Right atrium auricular region (tissue), 2 donors: ENCODE measurements around the gene SEPTIN8. TPM values are rescaled to one million over a fixed set of nuclear protein-coding genes. Genes with fewer than 3 reads are reported as not detected.

Source experiments
- DNase-seq: peaks from one replicate; pipeline ENCODE4 v3.0.0-alpha.2; 2019; ENCODE audit warnings: low spot score
- H3K27ac ChIP-seq, 2 donors: fragments of 200-600 bp; sonication (generic); 1 replicate in 1 of 2; 2 replicates in 1 of 2; pipeline ENCODE4 v1.5.1; 2016 to 2019
- H3K27me3 ChIP-seq, 2 donors: fragments of 200-600 bp; sonication (generic); one replicate each; pipeline versions ENCODE4 v1.5.1 to v1.6.0; 2017 to 2019
- H3K36me3 ChIP-seq: fragments of 200-600 bp; sonication (generic); one replicate; pipeline ENCODE4 v1.5.1; 2016
- H3K4me1 ChIP-seq, 2 donors: fragments of 200-600 bp; sonication (generic); one replicate each; pipeline versions ENCODE4 v1.5.1 to v1.6.0; 2017 to 2019
- H3K4me3 ChIP-seq, 2 donors: fragments of 200-600 bp; sonication (generic); 1 replicate in 1 of 2; 2 replicates in 1 of 2; pipeline ENCODE4 v1.5.1; 2017 to 2019; ENCODE audit warnings: mild to moderate bottlenecking in 1 of 2, moderate library complexity in 1 of 2
- H3K9me3 ChIP-seq, 2 donors: fragments of 200-600 bp; sonication (generic); one replicate each; pipeline ENCODE4 v1.5.1; 2019
- total RNA-seq, 2 donors: library from RNA; depleted of rRNA; stranded (reverse); fragments of >200 nt; gene quantifications; one replicate each; pipeline ENCODE4 v1.1.0, GENCODE V29; 2016
- TF ChIP-seq, protein P1 (sequence below), 2 donors: fragments of 200-600 bp; sonication (generic); IDR thresholded peaks; one replicate each; pipeline ENCODE4 v1.5.1; 2019; ENCODE audit warnings: antibody characterized with exemption in 2 of 2

The SEPTIN8 gene
- total RNA-seq, 2 donors from 2014 or later = 21.1 to 24.8 TPM

DNA sequence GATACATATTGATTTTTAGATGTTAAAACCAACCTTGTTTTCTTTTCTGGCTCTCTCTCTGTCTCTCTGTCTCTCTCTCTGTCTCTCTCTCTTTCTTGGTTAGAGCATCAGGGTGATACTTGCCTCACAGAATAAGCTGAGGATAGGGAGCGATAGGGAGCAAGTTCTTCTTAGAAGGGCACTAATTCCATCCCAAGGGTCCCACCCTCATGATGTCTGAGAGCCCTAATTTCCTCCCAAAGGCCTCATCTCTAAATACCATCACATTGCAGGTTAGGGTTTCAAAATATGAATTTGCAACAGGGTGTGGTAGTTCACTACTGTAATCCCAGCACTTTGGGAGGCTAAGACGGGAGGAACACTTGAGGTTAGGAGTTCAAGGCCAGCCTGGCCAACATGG, 34.9 kb downstream of the SEPTIN8 start:
- Histone ChIP-seq H3K36me3 (no peaks in the 10 kb centered on the region), H3K4me3 (no peak overlapping the region), H3K27me3 (no peaks in the 10 kb centered on the region), H3K27ac (no peak overlapping the region), H3K9me3 (peaks cover 0 to 3% of the 10 kb centered on the region in 2 donors), H3K4me1 (peaks cover 0 to 9% of the 10 kb centered on the region in 2 donors)
- TF ChIP-seq, protein P1, sequence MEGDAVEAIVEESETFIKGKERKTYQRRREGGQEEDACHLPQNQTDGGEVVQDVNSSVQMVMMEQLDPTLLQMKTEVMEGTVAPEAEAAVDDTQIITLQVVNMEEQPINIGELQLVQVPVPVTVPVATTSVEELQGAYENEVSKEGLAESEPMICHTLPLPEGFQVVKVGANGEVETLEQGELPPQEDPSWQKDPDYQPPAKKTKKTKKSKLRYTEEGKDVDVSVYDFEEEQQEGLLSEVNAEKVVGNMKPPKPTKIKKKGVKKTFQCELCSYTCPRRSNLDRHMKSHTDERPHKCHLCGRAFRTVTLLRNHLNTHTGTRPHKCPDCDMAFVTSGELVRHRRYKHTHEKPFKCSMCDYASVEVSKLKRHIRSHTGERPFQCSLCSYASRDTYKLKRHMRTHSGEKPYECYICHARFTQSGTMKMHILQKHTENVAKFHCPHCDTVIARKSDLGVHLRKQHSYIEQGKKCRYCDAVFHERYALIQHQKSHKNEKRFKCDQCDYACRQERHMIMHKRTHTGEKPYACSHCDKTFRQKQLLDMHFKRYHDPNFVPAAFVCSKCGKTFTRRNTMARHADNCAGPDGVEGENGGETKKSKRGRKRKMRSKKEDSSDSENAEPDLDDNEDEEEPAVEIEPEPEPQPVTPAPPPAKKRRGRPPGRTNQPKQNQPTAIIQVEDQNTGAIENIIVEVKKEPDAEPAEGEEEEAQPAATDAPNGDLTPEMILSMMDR (IDR thresholded peaks at IDR 0.05) = no peak
- no peak for DNase-seq

GRCh38 chr5:132739232-132739631, 37.8 kb downstream of the SEPTIN8 start:
- no peak for DNase-seq
- H3K27me3 ChIP-seq = no peaks in the 10 kb centered on the region
- no peaks in the 10 kb centered on the region for H3K36me3 ChIP-seq
- TF ChIP-seq, protein P1 (IDR thresholded peaks at IDR 0.05) = no peak
- no peak overlapping the region for H3K4me3 ChIP-seq
- peaks cover 0 to 3% of the 10 kb centered on the region in 2 donors for H3K9me3 ChIP-seq
- H3K27ac ChIP-seq = no peak overlapping the region
- peaks cover 0 to 10% of the 10 kb centered on the region in 2 donors for H3K4me1 ChIP-seq

DNA sequence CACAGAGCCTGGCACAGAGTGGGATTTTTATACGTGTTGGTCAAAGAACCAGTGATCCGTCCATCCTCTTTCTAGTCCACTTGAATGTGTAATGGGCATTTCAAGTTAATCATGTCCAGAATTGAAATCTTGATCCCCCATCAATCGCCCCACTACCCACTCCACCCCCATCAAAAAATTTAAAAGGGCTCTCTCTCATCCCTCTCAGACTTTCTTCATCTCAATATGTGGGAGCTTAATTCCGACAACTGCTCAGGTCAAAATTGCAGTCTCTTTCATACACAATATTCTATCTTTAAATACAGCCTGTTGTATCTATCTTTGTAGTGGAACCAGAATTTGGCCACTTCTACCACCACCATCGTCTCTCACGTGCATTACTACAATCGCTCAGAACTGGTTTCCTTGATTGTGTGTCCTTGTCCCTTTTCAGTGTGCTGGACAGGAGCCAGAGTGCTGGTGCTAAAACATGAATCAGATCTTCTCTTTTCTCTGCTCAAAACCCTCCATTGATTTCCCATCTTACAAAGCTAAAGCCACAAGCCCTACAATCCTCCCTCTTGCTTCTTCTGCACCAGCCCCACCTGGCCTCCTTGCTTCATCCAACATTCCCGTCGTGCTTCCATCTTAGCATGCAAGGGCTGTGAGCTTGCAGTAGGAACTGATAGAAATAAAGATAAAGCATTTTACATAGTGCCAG, 38.9 kb downstream of the SEPTIN8 start:
- H3K4me3 ChIP-seq = peak overlapping the region in 1 of 2 donors; percentile 87
- no peaks in the 10 kb centered on the region for H3K36me3 ChIP-seq
- peaks cover 0 to 10% of the 10 kb centered on the region in 2 donors for H3K4me1 ChIP-seq
- DNase-seq = no peak
- TF ChIP-seq, protein P1 (IDR thresholded peaks at IDR 0.05) = no peak
- peaks cover 0 to 3% of the 10 kb centered on the region in 2 donors for H3K9me3 ChIP-seq
- no peaks in the 10 kb centered on the region for H3K27me3 ChIP-seq
- no peak overlapping the region for H3K27ac ChIP-seq

- peak; percentile 94 for DNase-seq
- Histone ChIP-seq H3K4me3 (peak within 1 kb of the TSS; percentile 85 to 87), H3K36me3 (no peaks in the 10 kb centered on the region), H3K27ac (peak within 1 kb of the TSS; percentile 66 to 76), H3K27me3 (no peaks in the 10 kb centered on the region), H3K4me1 (peaks cover 0 to 10% of the 10 kb centered on the region in 2 donors), H3K9me3 (peaks cover 0 to 3% of the 10 kb centered on the region in 2 donors)
- TF ChIP-seq, protein P1 (IDR thresholded peaks at IDR 0.05) = peak in 1 of 2 donors; percentile 41
These were observed 39.9 kb downstream of the SEPTIN8 start, which contains the start of gene KIF3A for GRCh38 chr5:132736853-132737833. Gene KIF3A, minus strand, starts transcription at chr5:132737546. Its CDS starts 127 bp downstream, at chr5:132737419.

GRCh38 chr5:132734687-132735086, 42.4 kb downstream of the SEPTIN8 start:
- no peak for DNase-seq
- Histone ChIP-seq H3K36me3 (no peaks in the 10 kb centered on the region), H3K4me3 (no peak overlapping the region), H3K4me1 (peaks cover 0 to 10% of the 10 kb centered on the region in 2 donors), H3K9me3 (no peaks in the 10 kb centered on the region), H3K27me3 (no peaks in the 10 kb centered on the region), H3K27ac (no peak overlapping the region)
- TF ChIP-seq, protein P1 (IDR thresholded peaks at IDR 0.05) = no peak
